ENCODE data around the gene AGBL5. TPM values are rescaled to one million over a fixed set of nuclear protein-coding genes. Genes with fewer than 3 reads are reported as not detected.

The AGBL5 gene
- total RNA-seq, 4 donors from 2014 or later = 4.9 to 6.2 (median 5.7) TPM

GRCh38 chr2:27076323-27076722, 24.9 kb downstream of the AGBL5 start:
- DNase-seq = no peak
- no peak overlapping the region for H3K4me3 ChIP-seq
- no peak for TF ChIP-seq POLR2A (IDR thresholded peaks at IDR 0.05)
- no peak for TF ChIP-seq CTCF (IDR thresholded peaks at IDR 0.05 in 4 of 5, conservative IDR thresholded peaks at IDR 0.05 in 1 of 5)
- H3K9me3 ChIP-seq = no peaks in the 10 kb centered on the region
- peaks cover 8 to 19% of the 10 kb centered on the region in 2 donors for H3K4me1 ChIP-seq
- in situ Hi-C loops (cut with MboI; ENCODE audit: low sequenced_read_pairs in 4 of 4) (no loop called here), intact Hi-C loops (cut with DNase I; ENCODE audit: low total_unique reads) (no loop called here)
- H3K27ac ChIP-seq = peak overlapping the region in 2 of 4 donors; percentile 1 to 52
- no peak for ATAC-seq
- H3K36me3 ChIP-seq = no peaks in the 10 kb centered on the region
- no peaks in the 10 kb centered on the region for H3K27me3 ChIP-seq

- Histone ChIP-seq H3K9me3 (no peaks in the 10 kb centered on the region), H3K27ac (peak overlapping the region in 2 of 4 donors; percentile 52 to 75), H3K36me3 (no peaks in the 10 kb centered on the region), H3K4me1 (peaks cover 15 to 23% of the 10 kb centered on the region in 2 donors), H3K4me3 (no peak overlapping the region), H3K27me3 (no peaks in the 10 kb centered on the region)
- DNase-seq (no peak), ATAC-seq (no peak)
- in situ Hi-C loops (cut with MboI; ENCODE audit: low sequenced_read_pairs in 4 of 4) = no loop called here
- TF ChIP-seq CTCF (IDR thresholded peaks at IDR 0.05 in 4 of 5, conservative IDR thresholded peaks at IDR 0.05 in 1 of 5) = no peak
- TF ChIP-seq POLR2A (IDR thresholded peaks at IDR 0.05) = no peak
- intact Hi-C loops (cut with DNase I; ENCODE audit: low total_unique reads) = no loop called here
Measured at GRCh38 chr2:27077231-27077630, 25.8 kb downstream of the AGBL5 start.

- ATAC-seq (peak; percentile 22 to 32), DNase-seq (peak; percentile 54 to 77)
- intact Hi-C loops (cut with DNase I; ENCODE audit: low total_unique reads) (no loop called here), in situ Hi-C loops (cut with MboI; ENCODE audit: low sequenced_read_pairs in 4 of 4) (no loop called here)
- Histone ChIP-seq H3K36me3 (no peaks in the 10 kb centered on the region), H3K4me1 (peaks cover 15 to 28% of the 10 kb centered on the region in 2 donors), H3K27ac (peak within 1 kb of the TSS; percentile 75 to 95 (median 86)), H3K4me3 (peak within 1 kb of the TSS; percentile 44 to 51 (median 49)), H3K9me3 (no peaks in the 10 kb centered on the region), H3K27me3 (no peaks in the 10 kb centered on the region)
- no peak for TF ChIP-seq CTCF (IDR thresholded peaks at IDR 0.05 in 4 of 5, conservative IDR thresholded peaks at IDR 0.05 in 1 of 5)
- TF ChIP-seq POLR2A (IDR thresholded peaks at IDR 0.05) = peak in 1 of 2 donors; percentile 32
Measured at GRCh38 chr2:27078267-27079194, 27.1 kb downstream of the AGBL5 start, which contains the start of gene EMILIN1. Gene EMILIN1 (plus strand): TSS chr2:27078615. CDS start chr2:27079066, 451 bp downstream.

- TF ChIP-seq CTCF (IDR thresholded peaks at IDR 0.05 in 4 of 5, conservative IDR thresholded peaks at IDR 0.05 in 1 of 5) (no peak), POLR2A (IDR thresholded peaks at IDR 0.05) (no peak)
- Histone ChIP-seq H3K27me3 (no peaks in the 10 kb centered on the region), H3K27ac (peak overlapping the region; percentile 75 to 95 (median 86)), H3K36me3 (no peaks in the 10 kb centered on the region), H3K9me3 (no peaks in the 10 kb centered on the region), H3K4me3 (peak overlapping the region; percentile 44 to 51 (median 49)), H3K4me1 (peaks cover 15 to 31% of the 10 kb centered on the region in 2 donors)
- in situ Hi-C loops (cut with MboI; ENCODE audit: low sequenced_read_pairs in 4 of 4) = loop anchor here (10.0 kb wide), 2 partner anchors 45 to 115 kb away; partner anchors contain the start of gene TMEM214 (in 3 of the 4)
- ATAC-seq = no peak
- no peak for DNase-seq
- intact Hi-C loops (cut with DNase I; ENCODE audit: low total_unique reads) = loop anchor here (10.0 kb wide), 1 partner anchor 295 kb away; the partner anchor contains the start of genes EIF2B4 and SNX17
Measured at GRCh38 chr2:27079233-27080139, 28.0 kb downstream of the AGBL5 start.

Measured in gastrocnemius medialis (tissue), 4 donors.